Smooth muscle cell (in vitro differentiated cells): ENCODE measurements around the gene DCLK1. TPM values are rescaled to one million over a fixed set of nuclear protein-coding genes. Genes with fewer than 3 reads are reported as not detected.

Source experiments
- DNase-seq: peaks from one replicate; lab custom pipeline; 2025; ENCODE audit not compliant: unreplicated experiment; lab: John Stamatoyannopoulos, UW
- H2AFZ ChIP-seq: fragments of 200-600 bp; sonication (generic); 2 replicates; pipeline ENCODE4 v1.6.0; 2016; ENCODE audit warnings: antibody characterized with exemption, low read depth, mild to moderate bottlenecking
- H3F3A ChIP-seq: fragments of 200-600 bp; sonication (generic); 2 replicates; pipeline ENCODE4 v1.6.0; 2017; ENCODE audit warnings: antibody characterized with exemption, low read depth
- H3K27ac ChIP-seq: fragments of 200-600 bp; sonication (generic); 2 replicates; pipeline ENCODE4 v1.5.1; 2016; ENCODE audit warnings: low read depth, mild to moderate bottlenecking
- H3K27me3 ChIP-seq: fragments of 200-600 bp; sonication (generic); 2 replicates; pipeline ENCODE4 v1.6.1; 2016; ENCODE audit warnings: low read depth, mild to moderate bottlenecking
- H3K36me3 ChIP-seq: fragments of 200-600 bp; sonication (generic); 2 replicates; pipeline ENCODE4 v1.5.1; 2016; ENCODE audit warnings: low read depth
- H3K4me1 ChIP-seq: fragments of 200-600 bp; sonication (generic); 2 replicates; pipeline ENCODE4 v1.5.1; 2016; ENCODE audit warnings: low read depth
- H3K4me2 ChIP-seq: fragments of 200-600 bp; sonication (generic); 2 replicates; pipeline ENCODE4 v1.6.0; 2016; ENCODE audit warnings: mild to moderate bottlenecking
- H3K4me3 ChIP-seq: fragments of 200-600 bp; sonication (generic); 2 replicates; pipeline ENCODE4 v1.5.1; 2016; ENCODE audit warnings: mild to moderate bottlenecking
- H3K79me2 ChIP-seq: fragments of 200-600 bp; sonication (generic); 2 replicates; pipeline ENCODE4 v1.6.0; 2016; ENCODE audit warnings: low read depth, mild to moderate bottlenecking
- H3K9ac ChIP-seq: fragments of 200-600 bp; sonication (generic); 2 replicates; pipeline ENCODE4 v1.6.0; 2016; ENCODE audit warnings: low read depth
- H3K9me3 ChIP-seq: fragments of 200-600 bp; sonication (generic); replicated peaks from 2 replicates; pipeline ENCODE4 v1.5.1; 2016; ENCODE audit warnings: low read depth
- H4K20me1 ChIP-seq: fragments of 200-600 bp; sonication (generic); 2 replicates; pipeline ENCODE4 v1.6.0; 2016; ENCODE audit warnings: low read depth
- CTCF ChIP-seq: fragments of 200-600 bp; sonication (generic); IDR thresholded peaks from 2 replicates; pipeline ENCODE4 v1.5.1; 2017; ENCODE audit warnings: borderline replicate concordance, mild to moderate bottlenecking, antibody characterized with exemption; ENCODE audit not compliant: insufficient read depth, poor library complexity, severe bottlenecking
- WGBS: methylation state at CpG from one replicate; pipeline ENCODE4 v1.1.7; 2016; ENCODE audit warnings: low lambda C conversion rate; 5-methylcytosine and 5-hydroxymethylcytosine counted together
- polyA plus RNA-seq: library from polyadenylated mRNA; unstranded; fragments of >200 nt; fragmentation: Nextera tagmentation; extraction: Ambion mirVana; gene quantifications from 2 replicates; pipeline ENCODE4 v1.2.1, GENCODE V29; 2016
- total RNA-seq: library from RNA; depleted of rRNA; stranded (reverse); fragments of >200 nt; gene quantifications from 2 replicates; pipeline ENCODE4 v1.2.3, GENCODE V29; 2014

Gene DCLK1
- total and polyA plus RNA-seq, 2 experiments from 2014 or later, result 0.72 TPM; not detected in 1

- no peaks in the 10 kb centered on the region for H3K27me3 ChIP-seq
- no peak overlapping the region for H3K27ac ChIP-seq
- H3K4me2 ChIP-seq, result no peak overlapping the region
- 96% methylated on average over 1 of the region's 1 CpG for WGBS
- H3F3A ChIP-seq, result no peaks in the 10 kb centered on the region
- no peak for TF ChIP-seq CTCF
- H3K4me1 ChIP-seq, result no peaks in the 10 kb centered on the region
- H3K36me3 ChIP-seq, result no peaks in the 10 kb centered on the region
- H2AFZ ChIP-seq, result no peak overlapping the region
- no peak for DNase-seq
- no peak overlapping the region for H3K4me3 ChIP-seq
- H3K9me3 ChIP-seq, result no peaks in the 10 kb centered on the region
- H4K20me1 ChIP-seq, result no peaks in the 10 kb centered on the region
- H3K79me2 ChIP-seq, result no peaks in the 10 kb centered on the region
- no peak overlapping the region for H3K9ac ChIP-seq
Observed at GRCh38 chr13:35881360-35881759, 249.8 kb downstream of the DCLK1 start.

- no peak for DNase-seq
- Histone ChIP-seq H3K36me3 (no peaks in the 10 kb centered on the region), H3F3A (no peaks in the 10 kb centered on the region), H4K20me1 (no peaks in the 10 kb centered on the region), H3K27me3 (no peaks in the 10 kb centered on the region), H3K4me2 (no peak overlapping the region), H3K4me3 (no peak overlapping the region), H3K9me3 (no peaks in the 10 kb centered on the region), H3K27ac (no peak overlapping the region), H3K9ac (no peak overlapping the region), H2AFZ (no peak overlapping the region), H3K79me2 (no peaks in the 10 kb centered on the region), H3K4me1 (no peaks in the 10 kb centered on the region)
- 81% methylated on average over 4 of the region's 4 CpGs for WGBS
- no peak for TF ChIP-seq CTCF
Observed at GRCh38 chr13:35879111-35879510, 252.1 kb downstream of the DCLK1 start.

GRCh38 chr13:35876601-35877000, 254.6 kb downstream of the DCLK1 start:
- no peak for TF ChIP-seq CTCF
- no peak overlapping the region for H2AFZ ChIP-seq
- no peaks in the 10 kb centered on the region for H3K27me3 ChIP-seq
- no peak overlapping the region for H3K9ac ChIP-seq
- no peak overlapping the region for H3K27ac ChIP-seq
- H3K79me2 ChIP-seq, result no peaks in the 10 kb centered on the region
- no peaks in the 10 kb centered on the region for H3K4me1 ChIP-seq
- no peaks in the 10 kb centered on the region for H3K9me3 ChIP-seq
- H3K4me2 ChIP-seq, result no peak overlapping the region
- DNase-seq, result no peak
- WGBS, result 89% methylated on average over 1 of the region's 1 CpG
- H3F3A ChIP-seq, result no peaks in the 10 kb centered on the region
- H3K36me3 ChIP-seq, result no peaks in the 10 kb centered on the region
- no peaks in the 10 kb centered on the region for H4K20me1 ChIP-seq
- no peak overlapping the region for H3K4me3 ChIP-seq

- TF ChIP-seq CTCF, result no peak
- no peaks in the 10 kb centered on the region for H4K20me1 ChIP-seq
- H3K4me3 ChIP-seq, result no peak overlapping the region
- H3K27me3 ChIP-seq, result no peaks in the 10 kb centered on the region
- no peaks in the 10 kb centered on the region for H3K4me1 ChIP-seq
- DNase-seq, result no peak
- H2AFZ ChIP-seq, result no peak overlapping the region
- H3K27ac ChIP-seq, result no peak overlapping the region
- H3K9ac ChIP-seq, result no peak overlapping the region
- no peaks in the 10 kb centered on the region for H3K36me3 ChIP-seq
- no peak overlapping the region for H3K4me2 ChIP-seq
- no peaks in the 10 kb centered on the region for H3K9me3 ChIP-seq
- H3F3A ChIP-seq, result no peaks in the 10 kb centered on the region
- 97% methylated on average over 11 of the region's 11 CpGs for WGBS
- H3K79me2 ChIP-seq, result no peaks in the 10 kb centered on the region
Observed at GRCh38 chr13:35874704-35875103, 256.5 kb downstream of the DCLK1 start.
